ENCODE results near the gene MKLN1.

DNA sequence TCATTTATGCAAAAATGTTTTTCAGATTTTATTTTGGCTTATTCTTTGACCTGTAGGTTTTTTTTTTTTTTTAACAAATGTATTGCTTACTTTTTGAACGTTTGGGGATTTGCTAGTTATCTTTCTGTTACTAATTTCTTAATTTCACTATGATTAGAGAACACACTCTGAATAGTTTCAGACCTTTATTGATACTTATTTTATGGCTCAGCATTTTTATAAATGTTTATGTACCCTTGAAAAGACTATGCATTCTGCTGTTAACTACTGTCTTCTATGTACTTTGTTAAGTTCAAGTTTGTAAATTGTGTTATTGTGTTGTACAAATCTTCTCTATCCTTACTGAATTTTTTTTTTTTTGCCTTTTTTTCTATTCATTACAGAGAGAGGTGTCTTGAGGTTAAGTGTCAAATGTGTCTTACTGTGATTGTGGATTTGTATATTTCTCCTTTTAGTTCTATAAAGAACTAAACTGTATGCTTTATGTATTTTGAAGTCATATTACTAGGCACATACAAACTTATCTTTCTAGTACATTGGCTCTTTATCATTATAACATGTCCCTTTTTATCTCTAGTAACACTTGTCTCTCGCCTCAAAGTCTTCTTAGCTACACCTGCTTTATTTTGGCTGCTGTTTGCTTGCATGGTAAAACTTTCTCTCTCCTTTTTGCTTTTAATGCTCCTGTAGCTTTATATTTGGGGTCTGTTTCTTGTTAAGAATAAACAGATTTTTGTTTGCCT is 8.1 kb downstream of the MKLN1 start:
- TF ChIP-seq TAF1 (IDR thresholded peaks at IDR 0.05; ENCODE audit: borderline replicate concordance, low read depth, low read length): no peak
- TF ChIP-seq POLR2A (IDR thresholded peaks at IDR 0.05; ENCODE audit: low read depth, low read length): no peak

Data from GM12892 (cell line).